CD4-positive, CD25-positive, alpha-beta regulatory T cell (primary cell): ENCODE data around the gene HAPLN2. TPM values are rescaled to one million over a fixed set of nuclear protein-coding genes. Genes with fewer than 3 reads are reported as not detected.

Experiments
- ATAC-seq, 2 donors: fragments of 150-1000 bp; cut with Tn5 transposase; one replicate each; pipeline ENCODE4 v1.10.0; 2021; ENCODE audit warnings: low read depth in 2 of 2, moderate number of reproducible peaks in 2 of 2, moderate library complexity in 1 of 2
- DNase-seq, 3 donors: peaks; one replicate each; pipeline versions ENCODE4 v3.0.0 to v3.0.0-alpha.2; 2012 to 2022; ENCODE audit warnings: mixed read lengths in 1 of 3
- H3K27ac ChIP-seq: one replicate; pipeline ENCODE4 v1.7.0; 2013; ENCODE audit warnings: mild to moderate bottlenecking, low read length; ENCODE audit not compliant: insufficient read depth, poor library complexity, severe bottlenecking
- H3K27me3 ChIP-seq: one replicate; pipeline ENCODE4 v1.7.0; 2013; ENCODE audit warnings: low read length; ENCODE audit not compliant: control insufficient read depth, insufficient read depth
- H3K36me3 ChIP-seq: one replicate; pipeline ENCODE4 v1.7.0; 2013; ENCODE audit warnings: mild to moderate bottlenecking, low read length, moderate library complexity; ENCODE audit not compliant: control insufficient read depth, insufficient read depth
- H3K4me1 ChIP-seq: 2 replicates; pipeline ENCODE4 v1.7.0; 2013; ENCODE audit warnings: mild to moderate bottlenecking, low read length; ENCODE audit not compliant: insufficient read depth, control insufficient read depth, poor library complexity, severe bottlenecking
- H3K4me3 ChIP-seq: one replicate; pipeline ENCODE4 v1.7.0; 2013; ENCODE audit warnings: low read depth, mild to moderate bottlenecking, low read length, moderate library complexity
- H3K9me3 ChIP-seq, 2 experiments: 1 replicate in 1 of 2; 2 replicates in 1 of 2; pipeline ENCODE4 v1.7.0; 2013; ENCODE audit warnings: low read length in 2 of 2, mild to moderate bottlenecking in 1 of 2, moderate library complexity in 1 of 2; ENCODE audit not compliant: control insufficient read depth in 2 of 2
- H3K27ac Mint-ChIP-seq, 3 donors: one replicate each; pipeline ENCODE4 v1.8.0; 2020 to 2022; ENCODE audit warnings: mild to moderate bottlenecking in 3 of 3, mixed read lengths in 3 of 3, moderate library complexity in 2 of 3
- H3K27me3 Mint-ChIP-seq: one replicate; pipeline ENCODE4 v1.8.0; 2022; ENCODE audit warnings: mild to moderate bottlenecking, mixed read lengths
- H3K36me3 Mint-ChIP-seq: one replicate; pipeline ENCODE4 v1.8.0; 2020; ENCODE audit warnings: mixed read lengths
- H3K4me1 Mint-ChIP-seq, 4 donors: one replicate each; pipeline ENCODE4 v1.8.0; 2020 to 2022; ENCODE audit warnings: mixed read lengths in 4 of 4, mild to moderate bottlenecking in 1 of 4
- H3K4me3 Mint-ChIP-seq, 4 donors: one replicate each; pipeline ENCODE4 v1.8.0; 2020 to 2022; ENCODE audit warnings: mild to moderate bottlenecking in 4 of 4, mixed read lengths in 4 of 4, moderate library complexity in 3 of 4
- H3K9me3 Mint-ChIP-seq, 7 donors: one replicate each; pipeline ENCODE4 v1.8.0; 2020 to 2022; ENCODE audit warnings: mixed read lengths in 7 of 7, mild to moderate bottlenecking in 3 of 7, moderate library complexity in 2 of 7
- polyA plus RNA-seq, 4 donors: library from polyadenylated mRNA; unstranded; fragments of 300-500 nt; fragmentation: Illumina TruSeq; gene quantifications; one replicate each; pipeline ENCODE4 v1.2.3, GENCODE V29; 2021
- total RNA-seq: library from RNA; stranded (reverse); gene quantifications from one replicate; pipeline ENCODE4 v1.2.3, GENCODE V29; 2022

HAPLN2 gene
- total and polyA plus RNA-seq, 5 donors from 2014 or later = not detected

- Histone ChIP-seq H3K27me3 (no peaks in the 10 kb centered on the region), H3K36me3 (no peaks in the 10 kb centered on the region), H3K4me1 (peaks cover 34% of the 10 kb centered on the region), H3K27ac (no peak overlapping the region), H3K9me3 (no peaks in the 10 kb centered on the region), H3K4me3 (no peak overlapping the region)
- no peak for DNase-seq
- ATAC-seq = no peak
- Mint-ChIP-seq H3K4me1 (peaks cover 0 to 45% (median 15%) of the 10 kb centered on the region in 4 donors), H3K9me3 (no peaks in the 10 kb centered on the region), H3K4me3 (no peak overlapping the region), H3K36me3 (no peaks in the 10 kb centered on the region), H3K27me3 (peaks cover 17% of the 10 kb centered on the region), H3K27ac (peak overlapping the region in 1 of 3 donors; percentile 34)
Measured at GRCh38 chr1:156662800-156663055, 43.5 kb downstream of the HAPLN2 start.

DNA sequence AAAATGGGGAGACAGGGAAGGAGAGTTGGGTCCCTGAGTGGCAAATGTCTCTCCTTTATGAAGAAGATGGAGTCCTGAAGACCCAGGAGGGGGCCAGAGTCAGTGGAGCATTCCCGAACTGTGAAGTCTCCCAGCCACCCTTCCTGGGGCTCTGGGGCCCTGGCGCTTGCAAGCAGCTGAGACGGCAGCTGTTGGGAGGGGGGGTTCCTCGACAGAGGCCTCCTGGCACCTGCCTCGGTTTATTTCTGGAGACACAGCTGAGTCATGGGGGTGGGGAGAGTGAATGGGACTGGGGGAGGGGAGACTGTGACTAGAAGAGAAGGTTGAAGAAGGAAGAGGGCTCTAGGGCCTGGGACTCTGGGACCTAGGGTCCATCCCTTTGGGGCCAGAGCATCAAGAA, 44.0 kb downstream of the HAPLN2 start:
- no peaks in the 10 kb centered on the region for H3K36me3 ChIP-seq
- H3K27me3 Mint-ChIP-seq = peaks cover 15% of the 10 kb centered on the region
- no peaks in the 10 kb centered on the region for H3K9me3 ChIP-seq
- peaks cover 30% of the 10 kb centered on the region for H3K4me1 ChIP-seq
- no peaks in the 10 kb centered on the region for H3K27me3 ChIP-seq
- no peak overlapping the region for H3K4me3 ChIP-seq
- H3K27ac ChIP-seq = no peak overlapping the region
- no peak for DNase-seq
- ATAC-seq = no peak
- no peaks in the 10 kb centered on the region for H3K9me3 Mint-ChIP-seq
- H3K4me1 Mint-ChIP-seq = peaks cover 0 to 40% (median 14%) of the 10 kb centered on the region in 4 donors
- peak overlapping the region in 1 of 3 donors; percentile 20 for H3K27ac Mint-ChIP-seq
- no peak overlapping the region for H3K4me3 Mint-ChIP-seq
- no peaks in the 10 kb centered on the region for H3K36me3 Mint-ChIP-seq

GRCh38 chr1:156664046-156664766, 45.0 kb downstream of the HAPLN2 start:
- Mint-ChIP-seq H3K27me3 (peaks cover 18% of the 10 kb centered on the region), H3K4me3 (no peak overlapping the region), H3K9me3 (no peaks in the 10 kb centered on the region), H3K4me1 (peaks cover 0 to 35% (median 14%) of the 10 kb centered on the region in 4 donors), H3K36me3 (no peaks in the 10 kb centered on the region), H3K27ac (no peak overlapping the region)
- Histone ChIP-seq H3K27me3 (no peaks in the 10 kb centered on the region), H3K9me3 (no peaks in the 10 kb centered on the region), H3K4me3 (no peak overlapping the region), H3K4me1 (peaks cover 30% of the 10 kb centered on the region), H3K27ac (no peak overlapping the region), H3K36me3 (no peaks in the 10 kb centered on the region)
- DNase-seq (no peak), ATAC-seq (no peak)

DNA sequence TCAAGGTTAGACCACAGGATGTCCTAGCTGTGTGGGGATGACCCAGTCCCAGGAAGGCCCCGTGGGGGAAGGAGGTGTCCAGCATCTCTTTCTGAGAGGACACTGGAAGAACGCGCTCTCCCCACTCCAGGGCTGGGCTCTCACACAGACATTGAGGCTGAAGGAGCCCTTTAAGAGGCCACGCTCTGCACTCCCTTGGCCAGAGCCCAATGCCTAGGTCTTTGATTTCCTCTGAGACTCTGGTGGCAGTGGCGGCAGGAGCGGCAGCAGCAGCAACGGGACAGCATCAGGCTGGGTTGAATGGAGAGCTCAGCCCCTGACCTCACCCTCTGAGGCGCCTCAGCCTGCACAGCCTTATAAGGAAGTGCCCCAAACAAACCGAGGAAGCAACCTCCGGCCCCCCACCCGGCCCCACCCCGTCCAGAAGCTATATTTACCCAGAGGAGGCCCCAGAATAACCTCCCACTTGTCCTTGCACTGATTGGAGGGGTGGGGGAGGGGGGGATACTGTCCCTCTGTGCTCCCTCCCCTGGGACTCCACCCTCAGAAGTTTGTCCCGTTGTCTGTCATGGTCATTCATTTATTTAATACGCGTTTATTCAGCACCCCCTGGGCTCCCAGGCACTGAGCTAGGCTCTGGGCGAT, 45.7 kb downstream of the HAPLN2 start:
- no peak overlapping the region for H3K27ac Mint-ChIP-seq
- Histone ChIP-seq H3K27me3 (no peaks in the 10 kb centered on the region), H3K27ac (no peak overlapping the region), H3K9me3 (no peaks in the 10 kb centered on the region), H3K36me3 (no peaks in the 10 kb centered on the region), H3K4me1 (peaks cover 23% of the 10 kb centered on the region), H3K4me3 (no peak overlapping the region)
- no peaks in the 10 kb centered on the region for H3K36me3 Mint-ChIP-seq
- peaks cover 13% of the 10 kb centered on the region for H3K27me3 Mint-ChIP-seq
- no peaks in the 10 kb centered on the region for H3K9me3 Mint-ChIP-seq
- ATAC-seq (no peak), DNase-seq (no peak)
- no peak overlapping the region for H3K4me3 Mint-ChIP-seq
- H3K4me1 Mint-ChIP-seq = peaks cover 0 to 30% (median 8%) of the 10 kb centered on the region in 4 donors

DNA sequence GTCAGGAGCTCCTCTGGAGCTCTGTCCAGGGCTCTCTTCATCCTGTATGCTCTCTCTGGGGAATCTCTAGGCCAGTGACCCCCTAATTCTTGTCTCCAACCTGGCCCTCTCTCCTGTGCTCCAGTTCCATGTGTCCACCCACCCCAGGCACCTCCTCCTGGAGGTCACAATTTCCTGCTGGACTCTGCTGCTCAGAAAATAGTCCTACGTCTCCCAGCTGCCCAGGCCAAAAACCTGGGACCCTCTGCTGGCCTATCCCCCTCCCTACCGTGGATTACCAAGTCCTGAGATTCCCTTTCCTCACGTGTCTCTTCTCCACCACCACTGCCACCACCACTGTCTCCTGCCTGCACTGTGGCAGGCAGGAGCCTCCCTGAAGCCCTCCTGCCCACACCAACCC, 46.3 kb downstream of the HAPLN2 start:
- Mint-ChIP-seq H3K4me1 (peaks cover 0 to 23% (median 4%) of the 10 kb centered on the region in 4 donors), H3K4me3 (peak overlapping the region in 1 of 4 donors; percentile 32), H3K9me3 (no peaks in the 10 kb centered on the region), H3K36me3 (no peaks in the 10 kb centered on the region), H3K27ac (no peak overlapping the region), H3K27me3 (peaks cover 13% of the 10 kb centered on the region)
- Histone ChIP-seq H3K36me3 (no peaks in the 10 kb centered on the region), H3K4me3 (no peak overlapping the region), H3K27ac (no peak overlapping the region), H3K4me1 (peaks cover 19% of the 10 kb centered on the region), H3K27me3 (no peaks in the 10 kb centered on the region), H3K9me3 (no peaks in the 10 kb centered on the region)
- no peak for ATAC-seq
- DNase-seq = no peak

GRCh38 chr1:156666862-156667609, 47.8 kb downstream of the HAPLN2 start:
- ATAC-seq (no peak), DNase-seq (no peak)
- no peak overlapping the region for H3K27ac Mint-ChIP-seq
- H3K27ac ChIP-seq = no peak overlapping the region
- H3K9me3 Mint-ChIP-seq = no peaks in the 10 kb centered on the region
- H3K4me1 Mint-ChIP-seq = peaks cover 0 to 9% (median 3%) of the 10 kb centered on the region in 4 donors
- no peak overlapping the region for H3K4me3 ChIP-seq
- H3K36me3 Mint-ChIP-seq = no peaks in the 10 kb centered on the region
- no peaks in the 10 kb centered on the region for H3K27me3 ChIP-seq
- no peak overlapping the region for H3K4me3 Mint-ChIP-seq
- no peaks in the 10 kb centered on the region for H3K36me3 ChIP-seq
- peaks cover 6% of the 10 kb centered on the region for H3K4me1 ChIP-seq
- H3K9me3 ChIP-seq = no peaks in the 10 kb centered on the region
- peaks cover 21% of the 10 kb centered on the region for H3K27me3 Mint-ChIP-seq

- Mint-ChIP-seq H3K9me3 (no peaks in the 10 kb centered on the region), H3K4me3 (no peak overlapping the region), H3K27ac (no peak overlapping the region), H3K27me3 (peaks cover 23% of the 10 kb centered on the region), H3K36me3 (no peaks in the 10 kb centered on the region), H3K4me1 (peaks cover 0 to 7% (median 3%) of the 10 kb centered on the region in 4 donors)
- Histone ChIP-seq H3K4me3 (no peak overlapping the region), H3K36me3 (no peaks in the 10 kb centered on the region), H3K4me1 (peaks cover 6% of the 10 kb centered on the region), H3K27ac (no peak overlapping the region), H3K27me3 (no peaks in the 10 kb centered on the region), H3K9me3 (no peaks in the 10 kb centered on the region)
- DNase-seq (no peak), ATAC-seq (no peak)
Measured at GRCh38 chr1:156667610-156667967, 48.4 kb downstream of the HAPLN2 start.
